ENCODE measurements around the gene GNB1. TPM values are rescaled to one million over a fixed set of nuclear protein-coding genes. Genes with fewer than 3 reads are reported as not detected.

GNB1 gene
- total RNA-seq, 4 donors from 2014 or later, result 150 to 191 (median 159) TPM

DNA sequence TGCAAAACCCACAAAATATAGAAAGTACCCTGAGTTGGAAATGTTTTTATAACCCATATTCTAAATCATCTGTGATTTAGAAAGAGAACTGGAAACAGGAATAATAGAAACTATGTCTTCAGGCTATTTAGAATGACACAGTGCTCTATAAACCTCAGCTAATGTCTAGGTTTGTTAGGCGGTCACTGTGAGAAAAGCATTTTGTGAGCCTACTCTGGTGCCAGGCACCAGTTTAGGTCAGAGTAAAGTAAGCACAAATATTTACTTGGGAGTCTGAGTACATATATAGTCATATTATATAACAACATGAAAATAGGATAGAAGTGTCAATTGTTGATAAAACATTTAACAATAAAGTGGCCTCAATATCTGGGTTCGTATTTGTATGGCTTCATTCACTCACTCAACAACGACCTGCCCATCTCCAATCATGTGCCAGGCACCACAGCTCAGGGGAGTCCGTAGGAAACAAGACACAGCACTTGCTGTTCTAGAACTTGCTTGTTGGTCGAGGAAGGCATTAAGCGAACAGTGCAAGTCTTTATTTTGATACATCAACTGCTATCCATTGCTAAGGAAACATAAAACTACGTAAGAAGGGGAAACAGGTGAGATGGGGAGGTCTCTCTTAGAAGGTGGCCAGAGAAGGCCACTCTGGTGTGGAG, 37.2 kb downstream of the GNB1 start:
- Histone ChIP-seq H3K27me3 (no peaks in the 10 kb centered on the region), H3K4me1 (peaks cover 0 to 76% (median 28%) of the 10 kb centered on the region in 4 donors), H3K36me3 (peaks cover 0 to 9% (median 0%) of the 10 kb centered on the region in 3 donors), H3K4me3 (no peak overlapping the region), H3K9me3 (no peaks in the 10 kb centered on the region), H3K27ac (no peak overlapping the region)
- 46 to 52% methylated on average over 7 of the region's 7 CpGs for WGBS, 2 donors
- DNase-seq (ENCODE audit: low spot score in 2 of 2), result no peak
- no peak for TF ChIP-seq POLR2A (IDR thresholded peaks at IDR 0.05)
- no peak for TF ChIP-seq EP300 (IDR thresholded peaks at IDR 0.05)
- TF ChIP-seq, protein P1, sequence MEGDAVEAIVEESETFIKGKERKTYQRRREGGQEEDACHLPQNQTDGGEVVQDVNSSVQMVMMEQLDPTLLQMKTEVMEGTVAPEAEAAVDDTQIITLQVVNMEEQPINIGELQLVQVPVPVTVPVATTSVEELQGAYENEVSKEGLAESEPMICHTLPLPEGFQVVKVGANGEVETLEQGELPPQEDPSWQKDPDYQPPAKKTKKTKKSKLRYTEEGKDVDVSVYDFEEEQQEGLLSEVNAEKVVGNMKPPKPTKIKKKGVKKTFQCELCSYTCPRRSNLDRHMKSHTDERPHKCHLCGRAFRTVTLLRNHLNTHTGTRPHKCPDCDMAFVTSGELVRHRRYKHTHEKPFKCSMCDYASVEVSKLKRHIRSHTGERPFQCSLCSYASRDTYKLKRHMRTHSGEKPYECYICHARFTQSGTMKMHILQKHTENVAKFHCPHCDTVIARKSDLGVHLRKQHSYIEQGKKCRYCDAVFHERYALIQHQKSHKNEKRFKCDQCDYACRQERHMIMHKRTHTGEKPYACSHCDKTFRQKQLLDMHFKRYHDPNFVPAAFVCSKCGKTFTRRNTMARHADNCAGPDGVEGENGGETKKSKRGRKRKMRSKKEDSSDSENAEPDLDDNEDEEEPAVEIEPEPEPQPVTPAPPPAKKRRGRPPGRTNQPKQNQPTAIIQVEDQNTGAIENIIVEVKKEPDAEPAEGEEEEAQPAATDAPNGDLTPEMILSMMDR (IDR thresholded peaks at IDR 0.05), result no peak

- TF ChIP-seq, protein P1 (IDR thresholded peaks at IDR 0.05), result no peak
- TF ChIP-seq POLR2A (IDR thresholded peaks at IDR 0.05) (no peak), EP300 (IDR thresholded peaks at IDR 0.05) (no peak)
- no peak for DNase-seq (ENCODE audit: low spot score in 2 of 2)
- H3K27ac ChIP-seq, result no peak overlapping the region
- no peaks in the 10 kb centered on the region for H3K9me3 ChIP-seq
- no peaks in the 10 kb centered on the region for H3K27me3 ChIP-seq
- H3K36me3 ChIP-seq, result peaks cover 0 to 9% (median 0%) of the 10 kb centered on the region in 3 donors
- no peak overlapping the region for H3K4me3 ChIP-seq
- WGBS, 2 donors, result 75 to 76% methylated on average over 10 of the region's 10 CpGs
- H3K4me1 ChIP-seq, result peaks cover 0 to 75% (median 21%) of the 10 kb centered on the region in 4 donors
Measured at GRCh38 chr1:1852619-1853414, 38.1 kb downstream of the GNB1 start.

GRCh38 chr1:1847890-1848289, 43.0 kb downstream of the GNB1 start:
- Histone ChIP-seq H3K4me1 (peaks cover 0 to 73% (median 14%) of the 10 kb centered on the region in 4 donors), H3K27me3 (no peaks in the 10 kb centered on the region), H3K9me3 (no peaks in the 10 kb centered on the region), H3K4me3 (no peak overlapping the region), H3K27ac (peak overlapping the region in 2 of 4 donors; percentile 49 to 56), H3K36me3 (peaks cover 0 to 9% (median 0%) of the 10 kb centered on the region in 3 donors)
- WGBS, 2 donors, result 64 to 76% methylated on average over 10 of the region's 10 CpGs
- DNase-seq (ENCODE audit: low spot score in 2 of 2), result no peak
- TF ChIP-seq POLR2A (IDR thresholded peaks at IDR 0.05) (no peak), EP300 (IDR thresholded peaks at IDR 0.05) (no peak)
- TF ChIP-seq, protein P1 (IDR thresholded peaks at IDR 0.05), result no peak

- no peaks in the 10 kb centered on the region for H3K9me3 ChIP-seq
- peak overlapping the region in 2 of 4 donors; percentile 49 to 56 for H3K27ac ChIP-seq
- H3K36me3 ChIP-seq, result peaks cover 0 to 9% (median 0%) of the 10 kb centered on the region in 3 donors
- H3K4me3 ChIP-seq, result no peak overlapping the region
- no peaks in the 10 kb centered on the region for H3K27me3 ChIP-seq
- TF ChIP-seq EP300 (IDR thresholded peaks at IDR 0.05) (no peak), POLR2A (IDR thresholded peaks at IDR 0.05) (no peak)
- TF ChIP-seq, protein P1 (IDR thresholded peaks at IDR 0.05), result no peak
- no peak for DNase-seq (ENCODE audit: low spot score in 2 of 2)
- 37 to 42% methylated on average over 8 of the region's 8 CpGs for WGBS, 2 donors
- peaks cover 0 to 73% (median 16%) of the 10 kb centered on the region in 4 donors for H3K4me1 ChIP-seq
Measured at GRCh38 chr1:1847061-1847850, 43.6 kb downstream of the GNB1 start.

Measured in tibial nerve (tissue), 4 donors.